ENCODE data around the gene PTPRG.

DNA sequence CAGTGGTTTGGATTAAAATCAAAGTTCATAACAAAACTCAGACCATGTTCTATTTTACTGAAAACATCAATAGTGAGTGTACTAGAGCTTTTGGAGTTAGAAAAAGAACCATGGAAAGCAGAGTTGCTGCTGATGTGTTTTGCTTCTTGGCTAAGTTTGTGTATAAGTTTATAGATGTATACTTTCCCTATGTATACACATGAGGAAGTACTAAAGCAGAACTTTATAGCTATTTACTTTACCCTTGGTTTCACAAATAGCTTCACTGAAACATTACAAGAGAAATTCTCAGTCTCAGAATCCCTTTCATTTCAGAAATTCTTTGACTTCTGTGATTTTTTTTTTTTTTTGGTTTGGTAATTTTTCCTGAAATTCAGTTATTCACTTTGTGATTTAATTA, 229.0 kb downstream of the PTPRG start:
- TF ChIP-seq, protein P1, sequence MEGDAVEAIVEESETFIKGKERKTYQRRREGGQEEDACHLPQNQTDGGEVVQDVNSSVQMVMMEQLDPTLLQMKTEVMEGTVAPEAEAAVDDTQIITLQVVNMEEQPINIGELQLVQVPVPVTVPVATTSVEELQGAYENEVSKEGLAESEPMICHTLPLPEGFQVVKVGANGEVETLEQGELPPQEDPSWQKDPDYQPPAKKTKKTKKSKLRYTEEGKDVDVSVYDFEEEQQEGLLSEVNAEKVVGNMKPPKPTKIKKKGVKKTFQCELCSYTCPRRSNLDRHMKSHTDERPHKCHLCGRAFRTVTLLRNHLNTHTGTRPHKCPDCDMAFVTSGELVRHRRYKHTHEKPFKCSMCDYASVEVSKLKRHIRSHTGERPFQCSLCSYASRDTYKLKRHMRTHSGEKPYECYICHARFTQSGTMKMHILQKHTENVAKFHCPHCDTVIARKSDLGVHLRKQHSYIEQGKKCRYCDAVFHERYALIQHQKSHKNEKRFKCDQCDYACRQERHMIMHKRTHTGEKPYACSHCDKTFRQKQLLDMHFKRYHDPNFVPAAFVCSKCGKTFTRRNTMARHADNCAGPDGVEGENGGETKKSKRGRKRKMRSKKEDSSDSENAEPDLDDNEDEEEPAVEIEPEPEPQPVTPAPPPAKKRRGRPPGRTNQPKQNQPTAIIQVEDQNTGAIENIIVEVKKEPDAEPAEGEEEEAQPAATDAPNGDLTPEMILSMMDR (IDR thresholded peaks at IDR 0.05; ENCODE audit: low read depth, low read length, missing input control), result no peak
- TF ChIP-seq, protein P2, sequence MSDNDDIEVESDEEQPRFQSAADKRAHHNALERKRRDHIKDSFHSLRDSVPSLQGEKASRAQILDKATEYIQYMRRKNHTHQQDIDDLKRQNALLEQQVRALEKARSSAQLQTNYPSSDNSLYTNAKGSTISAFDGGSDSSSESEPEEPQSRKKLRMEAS (IDR thresholded peaks at IDR 0.05), result no peak
- TF ChIP-seq JUND (IDR thresholded peaks at IDR 0.05) (no peak), REST (IDR thresholded peaks at IDR 0.05) (no peak), TAF1 (conservative IDR thresholded peaks at IDR 0.05) (no peak), EGR1 (IDR thresholded peaks at IDR 0.05; ENCODE audit: low read depth in 2 of 2) (no peak), GABPA (IDR thresholded peaks at IDR 0.05 in 1 of 2, conservative IDR thresholded peaks at IDR 0.05 in 1 of 2) (no peak), RAD21 (IDR thresholded peaks at IDR 0.05) (no peak), RXRA (IDR thresholded peaks at IDR 0.05) (no peak)

Measured in liver (tissue), 3 donors.